ENCODE measurements around the gene DRP2.
"Not testable (repeated sequence)": the region's sequence is repeated elsewhere in the genome, so short reads cannot be mapped to it uniquely, and the experiment has no call there.

Gene DRP2

GRCh38 chrX:101219116-101219863, at the start of gene DRP2:
TSS of gene DRP2 (plus strand) at chrX:101219786. CDS start at chrX:101231648, 11,862 bp downstream.
- H3K4me3 ChIP-seq (ENCODE audit: low read depth, low read length), result no peak within 1 kb of the TSS

- H3K4me3 ChIP-seq (ENCODE audit: low read depth, low read length), result no peak overlapping the region
Measured at GRCh38 chrX:101171883-101172400, 47.6 kb upstream of the DRP2 start.

GRCh38 chrX:101176439-101176838, 43.1 kb upstream of the DRP2 start:
- H3K4me3 ChIP-seq (ENCODE audit: low read depth, low read length), result no peak overlapping the region

GRCh38 chrX:101184876-101185275, 34.7 kb upstream of the DRP2 start:
- H3K4me3 ChIP-seq (ENCODE audit: low read depth, low read length), result not testable (repeated sequence)

GRCh38 chrX:101187961-101188360, 31.6 kb upstream of the DRP2 start:
- H3K4me3 ChIP-seq (ENCODE audit: low read depth, low read length), result not testable (repeated sequence)

- H3K4me3 ChIP-seq (ENCODE audit: low read depth, low read length), result no peak overlapping the region
Measured at GRCh38 chrX:101190736-101191135, 28.9 kb upstream of the DRP2 start.

- H3K4me3 ChIP-seq (ENCODE audit: low read depth, low read length), result no peak overlapping the region
Measured at GRCh38 chrX:101191217-101191750, 28.3 kb upstream of the DRP2 start.

- H3K4me3 ChIP-seq (ENCODE audit: low read depth, low read length), result no peak overlapping the region
Measured at GRCh38 chrX:101195442-101196173, 24.0 kb upstream of the DRP2 start.

- H3K4me3 ChIP-seq (ENCODE audit: low read depth, low read length), result no peak overlapping the region
Measured at GRCh38 chrX:101203761-101204351, 15.7 kb upstream of the DRP2 start.

GRCh38 chrX:101206471-101206870, 13.1 kb upstream of the DRP2 start:
- no peak overlapping the region for H3K4me3 ChIP-seq (ENCODE audit: low read depth, low read length)

GRCh38 chrX:101208152-101208905, 11.3 kb upstream of the DRP2 start:
- H3K4me3 ChIP-seq (ENCODE audit: low read depth, low read length), result no peak overlapping the region

GRCh38 chrX:101210630-101211029, 9.0 kb upstream of the DRP2 start:
- H3K4me3 ChIP-seq (ENCODE audit: low read depth, low read length), result no peak overlapping the region

- H3K4me3 ChIP-seq (ENCODE audit: low read depth, low read length), result no peak overlapping the region
Measured at GRCh38 chrX:101217689-101218088, 1.9 kb upstream of the DRP2 start.

- H3K4me3 ChIP-seq (ENCODE audit: low read depth, low read length), result no peak overlapping the region
Measured at GRCh38 chrX:101219864-101220346, 319 bp downstream of the DRP2 start.

- H3K4me3 ChIP-seq (ENCODE audit: low read depth, low read length), result no peak overlapping the region
Measured at GRCh38 chrX:101220662-101221260, 1.2 kb downstream of the DRP2 start.

GRCh38 chrX:101223226-101223625, 3.6 kb downstream of the DRP2 start:
- no peak overlapping the region for H3K4me3 ChIP-seq (ENCODE audit: low read depth, low read length)

GRCh38 chrX:101229170-101229569, 9.6 kb downstream of the DRP2 start:
- no peak overlapping the region for H3K4me3 ChIP-seq (ENCODE audit: low read depth, low read length)

GRCh38 chrX:101230636-101231035, 11.1 kb downstream of the DRP2 start:
- no peak overlapping the region for H3K4me3 ChIP-seq (ENCODE audit: low read depth, low read length)

GRCh38 chrX:101231080-101231479, 11.5 kb downstream of the DRP2 start:
- H3K4me3 ChIP-seq (ENCODE audit: low read depth, low read length), result no peak overlapping the region

GRCh38 chrX:101232316-101232715, 12.7 kb downstream of the DRP2 start:
- no peak overlapping the region for H3K4me3 ChIP-seq (ENCODE audit: low read depth, low read length)

Data from iPS-11a (cell line).